Kidney (tissue), 14 donors: Measurements from ENCODE around the gene JPT2. TPM values are rescaled to one million over a fixed set of nuclear protein-coding genes. Genes with fewer than 3 reads are reported as not detected.

Experiments used
- DNase-seq, 5 donors: peaks; one replicate each; pipeline ENCODE4 v3.0.0-alpha.2; 2013 to 2020
- FAIRE-seq: peaks from 2 replicates; lab custom pipeline; 2012; peaks lifted over from hg19 to GRCh38; lab: Jason Lieb, UNC
- H3K27ac ChIP-seq, 2 donors: one replicate each; pipeline ENCODE4 v1.7.0; 2013; ENCODE audit warnings: low read depth in 2 of 2, low read length in 2 of 2, inconsistent platforms in 1 of 2
- H3K27me3 ChIP-seq: one replicate; pipeline ENCODE4 v1.7.1; 2013; ENCODE audit warnings: low read length, inconsistent platforms; ENCODE audit not compliant: control insufficient read depth, insufficient read depth
- H3K36me3 ChIP-seq, 3 donors: one replicate each; pipeline versions ENCODE4 v1.7.0 to v1.7.1; 2013; ENCODE audit warnings: low read length in 3 of 3, control low read depth in 1 of 3, inconsistent platforms in 1 of 3; ENCODE audit not compliant: insufficient read depth in 3 of 3, control insufficient read depth in 2 of 3
- H3K4me1 ChIP-seq, 3 donors: one replicate each; pipeline versions ENCODE4 v1.7.0 to v1.7.1; 2013; ENCODE audit warnings: low read length in 3 of 3, inconsistent platforms in 1 of 3, low read depth in 1 of 3; ENCODE audit not compliant: control insufficient read depth in 2 of 3, insufficient read depth in 2 of 3
- H3K4me3 ChIP-seq, 3 donors: one replicate each; pipeline versions ENCODE4 v1.7.0 to v1.8.1; 2013; ENCODE audit warnings: low read length in 3 of 3, control low read depth in 1 of 3, inconsistent platforms in 1 of 3
- H3K9ac ChIP-seq, 3 donors: one replicate each; pipeline versions ENCODE4 v1.7.0 to v1.7.1; 2013; ENCODE audit warnings: low read length in 3 of 3, control low read depth in 1 of 3, inconsistent platforms in 1 of 3
- H3K9me3 ChIP-seq, 3 donors: one replicate each; pipeline versions ENCODE4 v1.7.0 to v1.7.1; 2013; ENCODE audit warnings: low read length in 3 of 3, control low read depth in 1 of 3, inconsistent platforms in 1 of 3; ENCODE audit not compliant: control insufficient read depth in 2 of 3, insufficient read depth in 1 of 3
- intact Hi-C: fragments of 100-400 bp; cut with DNase I; formaldehyde crosslinking; loops from one replicate; pipeline ENCODE4 v1.11.1; 2022
- polyA plus RNA-seq: library from polyadenylated mRNA; stranded (reverse); fragments of 350-450 nt; fragmentation: Illumina TruSeq; extraction: RNeasy Lipid Tissue Mini Kit (QIAGEN cat#74804); gene quantifications from one replicate; pipeline ENCODE4 v1.2.3, GENCODE V29; 2014; ENCODE audit warnings: low read depth, low replicate concordance; ENCODE audit not compliant: insufficient read depth
- total RNA-seq: library from RNA; stranded (reverse); fragmentation: NEBNext Ultra II Directional; extraction: Animal tissue kit (Norgen Biotek cat#: 25700); gene quantifications from one replicate; pipeline ENCODE4 v1.2.1, GENCODE V29; 2021
- TF ChIP-seq, protein P1 (sequence below): IDR thresholded peaks from 3 replicates; pipeline ENCODE4 v1.5.1; 2012; ENCODE audit warnings: mild to moderate bottlenecking, moderate library complexity, borderline replicate concordance; ENCODE audit not compliant: insufficient read depth; ENCODE audit errors: extremely low read depth
- donor health status: control.
- donor health status: control.
- donor health status: control.
- donor health status: control.
- donor health status: control.
- donor health status: DM: yes; HTN: yes; CAD: no.
- donor health status: Normal renal cell carcinoma (clear cell type).

Gene JPT2
- total and polyA plus RNA-seq, 2 donors from 2014 or later = 32.8 to 89.3 TPM

GRCh38 chr16:1744338-1744840, 66.3 kb downstream of the JPT2 start:
- Histone ChIP-seq H3K4me1 (no peaks in the 10 kb centered on the region), H3K36me3 (peaks cover 2 to 30% (median 23%) of the 10 kb centered on the region in 3 donors), H3K9ac (no peak overlapping the region), H3K27ac (no peak overlapping the region), H3K4me3 (no peak overlapping the region), H3K9me3 (no peaks in the 10 kb centered on the region), H3K27me3 (no peaks in the 10 kb centered on the region)
- FAIRE-seq = no peak
- intact Hi-C loops = no loop called here
- TF ChIP-seq, protein P1, sequence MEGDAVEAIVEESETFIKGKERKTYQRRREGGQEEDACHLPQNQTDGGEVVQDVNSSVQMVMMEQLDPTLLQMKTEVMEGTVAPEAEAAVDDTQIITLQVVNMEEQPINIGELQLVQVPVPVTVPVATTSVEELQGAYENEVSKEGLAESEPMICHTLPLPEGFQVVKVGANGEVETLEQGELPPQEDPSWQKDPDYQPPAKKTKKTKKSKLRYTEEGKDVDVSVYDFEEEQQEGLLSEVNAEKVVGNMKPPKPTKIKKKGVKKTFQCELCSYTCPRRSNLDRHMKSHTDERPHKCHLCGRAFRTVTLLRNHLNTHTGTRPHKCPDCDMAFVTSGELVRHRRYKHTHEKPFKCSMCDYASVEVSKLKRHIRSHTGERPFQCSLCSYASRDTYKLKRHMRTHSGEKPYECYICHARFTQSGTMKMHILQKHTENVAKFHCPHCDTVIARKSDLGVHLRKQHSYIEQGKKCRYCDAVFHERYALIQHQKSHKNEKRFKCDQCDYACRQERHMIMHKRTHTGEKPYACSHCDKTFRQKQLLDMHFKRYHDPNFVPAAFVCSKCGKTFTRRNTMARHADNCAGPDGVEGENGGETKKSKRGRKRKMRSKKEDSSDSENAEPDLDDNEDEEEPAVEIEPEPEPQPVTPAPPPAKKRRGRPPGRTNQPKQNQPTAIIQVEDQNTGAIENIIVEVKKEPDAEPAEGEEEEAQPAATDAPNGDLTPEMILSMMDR = no peak
- DNase-seq = no peak

DNA sequence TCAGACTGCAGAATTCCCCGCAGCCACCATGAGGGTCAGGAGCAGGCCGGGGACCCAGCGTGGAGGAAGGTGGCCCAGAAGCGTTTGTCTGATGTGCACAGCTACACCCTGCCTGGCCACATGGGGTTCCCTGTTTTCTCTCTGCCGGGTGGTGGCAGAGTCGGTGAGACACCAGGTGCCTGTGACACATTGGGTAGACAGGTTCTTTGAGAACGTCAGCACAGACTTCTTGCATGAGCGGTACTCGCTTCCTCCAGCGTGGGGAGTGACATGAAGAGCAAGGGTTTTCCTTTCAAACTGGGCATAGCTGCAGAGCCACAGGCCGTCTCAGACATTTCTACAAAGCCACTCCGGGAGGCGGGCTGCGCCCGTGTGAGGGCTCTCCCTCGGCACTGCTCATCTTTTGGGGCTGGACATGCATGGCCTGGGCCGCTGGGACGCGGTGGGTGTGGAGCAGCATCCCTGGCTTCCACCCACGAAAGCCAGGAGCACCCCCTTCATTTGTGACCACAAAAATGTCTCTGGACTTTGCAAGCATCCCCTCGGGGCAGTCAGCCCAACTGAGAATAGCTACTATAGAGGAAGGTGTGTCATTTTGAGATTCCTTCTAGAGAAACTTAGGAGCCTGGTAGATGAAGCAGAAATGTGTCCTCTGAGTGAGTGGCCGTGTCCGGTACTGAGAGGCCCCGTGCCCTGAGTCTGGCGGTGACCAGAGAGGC, 67.3 kb downstream of the JPT2 start:
- H3K27me3 ChIP-seq = no peaks in the 10 kb centered on the region
- H3K36me3 ChIP-seq = peaks cover 2 to 35% (median 24%) of the 10 kb centered on the region in 3 donors
- H3K9ac ChIP-seq = no peak overlapping the region
- H3K27ac ChIP-seq = no peak overlapping the region
- TF ChIP-seq, protein P1 = no peak
- FAIRE-seq = no peak
- no peaks in the 10 kb centered on the region for H3K9me3 ChIP-seq
- no peak for DNase-seq
- no peaks in the 10 kb centered on the region for H3K4me1 ChIP-seq
- no peak overlapping the region for H3K4me3 ChIP-seq
- intact Hi-C loops = no loop called here

GRCh38 chr16:1745900-1746692, 68.0 kb downstream of the JPT2 start:
- no peak for DNase-seq
- TF ChIP-seq, protein P1 = no peak
- no peak overlapping the region for H3K27ac ChIP-seq
- no peaks in the 10 kb centered on the region for H3K4me1 ChIP-seq
- H3K9me3 ChIP-seq = no peaks in the 10 kb centered on the region
- no peak for FAIRE-seq
- peaks cover 2 to 35% (median 21%) of the 10 kb centered on the region in 3 donors for H3K36me3 ChIP-seq
- H3K9ac ChIP-seq = no peak overlapping the region
- H3K27me3 ChIP-seq = no peaks in the 10 kb centered on the region
- no peak overlapping the region for H3K4me3 ChIP-seq
- intact Hi-C loops = no loop called here
